ENCODE data around the gene SLC27A4. TPM values are rescaled to one million over a fixed set of nuclear protein-coding genes. Genes with fewer than 3 reads are reported as not detected.

SLC27A4 gene
- total and polyA plus RNA-seq, 10 of the 15 experiments (the other 5 are each of a cell fraction or from before 2014, with no cell fraction given), result 0.13 to 14.0 (median 7.6) TPM

DNA sequence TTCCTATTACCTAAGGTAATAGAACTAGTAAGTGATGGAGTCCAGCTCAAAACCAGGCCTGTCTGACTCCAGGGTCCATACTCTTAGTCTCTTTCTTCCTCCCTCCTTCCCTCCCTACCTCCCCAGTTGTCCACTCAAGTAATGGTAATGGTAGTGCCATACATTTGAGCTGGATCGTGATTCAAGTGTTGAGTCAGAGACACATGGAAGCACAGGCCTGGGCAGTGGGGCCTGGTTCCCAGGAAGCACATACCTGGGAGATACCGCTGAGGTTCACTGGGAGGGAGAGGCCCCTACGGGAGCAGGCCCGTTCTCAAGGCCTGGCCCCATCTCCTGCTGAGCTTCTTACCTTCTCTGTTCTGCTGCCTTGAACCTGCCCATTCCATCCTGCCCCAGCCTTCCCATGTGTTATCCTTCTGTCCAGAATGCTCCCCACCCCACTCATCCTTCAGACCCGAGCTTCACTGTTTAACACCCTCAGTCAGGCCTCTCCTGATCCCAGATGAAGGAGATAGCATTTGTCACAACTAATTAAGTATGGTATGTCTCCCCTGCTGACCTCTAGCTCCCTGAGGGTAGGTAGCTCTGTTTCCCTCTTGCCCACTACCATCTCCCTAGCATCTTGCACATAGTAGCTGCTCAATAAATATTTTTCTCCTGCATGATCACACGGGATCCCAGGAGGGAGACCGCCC lies 44.6 kb downstream of the SLC27A4 start (continued):
- TF ChIP-seq PRDM15 (CRISPR knock-in tag; IDR thresholded peaks at IDR 0.05), result no peak
- TF ChIP-seq WRNIP1 (IDR thresholded peaks at IDR 0.05; ENCODE audit: borderline replicate concordance, low read depth, low read length), result no peak

GRCh38 chr9:128385496-128386460 lies 45.5 kb downstream of the SLC27A4 start:
- ChIA-PET RAD21 (ENCODE audit: unreplicated experiment) (no interaction called here), SMC1A (ENCODE audit: uncharacterized antibody, unreplicated experiment) (no interaction called here), CTCF (interaction anchor here (1.2 kb wide), 1 partner anchor 24 kb away, joined by 4 read pairs; no protein-coding TSS in a partner anchor), POLR2A (no interaction called here)
- Histone ChIP-seq H3K4me1 (ENCODE audit: control insufficient read depth, insufficient read depth, low read length) (no peaks in the 10 kb centered on the region), H3K4me2 (ENCODE audit: control insufficient read depth, insufficient read depth) (no peak overlapping the region), H3K9ac (ENCODE audit: control insufficient read depth, insufficient read depth, low read length) (no peak overlapping the region), H3K27ac (ENCODE audit: control insufficient read depth, insufficient read depth) (no peak overlapping the region), H3K4me3 (no peak overlapping the region), H3K9me3 (replicated peaks; ENCODE audit: control insufficient read depth, insufficient read depth, low read length) (no peaks in the 10 kb centered on the region), H2AFZ (ENCODE audit: control insufficient read depth, low read depth, low read length) (no peak overlapping the region), H4K20me1 (ENCODE audit: control insufficient read depth, insufficient read depth) (no peaks in the 10 kb centered on the region), H3K79me2 (ENCODE audit: control insufficient read depth, insufficient read depth, low read length) (no peaks in the 10 kb centered on the region), H3K36me3 (ENCODE audit: control insufficient read depth in 2 of 2, insufficient read depth in 2 of 2, low read length in 1 of 2) (peaks cover 12 to 19% of the 10 kb centered on the region in 2 experiments), H3K27me3 (replicated peaks in 1 of 2; ENCODE audit: control insufficient read depth in 2 of 2, insufficient read depth in 2 of 2, low read length in 1 of 2) (no peaks in the 10 kb centered on the region)
- WGBS (ENCODE audit: insufficient coverage, insufficient replicate concordance, low lambda C conversion rate, missing lambda C conversion rate), result 83% methylated on average over 17 of the region's 18 CpGs
- in situ Hi-C loops (cut with MboI) (no loop called here), intact Hi-C loops (cut with micrococcal nuclease; ENCODE audit: unreplicated experiment) (no loop called here)
- BruUV-seq (replicated peaks), result no TSS peak
- DNase-seq (ENCODE audit: low read depth, low spot score), result no peak
- FAIRE-seq, result no peak
- no peak for ATAC-seq
- no peak for TF ChIP-seq ZSCAN29 (IDR thresholded peaks at IDR 0.05)
- TF ChIP-seq ZBED1 (IDR thresholded peaks at IDR 0.05; ENCODE audit: borderline replicate concordance), result no peak
- TF ChIP-seq NBN (IDR thresholded peaks at IDR 0.05), result no peak
- no peak for TF ChIP-seq RB1 (IDR thresholded peaks at IDR 0.05; ENCODE audit: borderline replicate concordance)
- TF ChIP-seq HDGF (IDR thresholded peaks at IDR 0.05), result no peak
- no peak for TF ChIP-seq BACH1 (IDR thresholded peaks at IDR 0.05; ENCODE audit: borderline replicate concordance)
- TF ChIP-seq FOS (IDR thresholded peaks at IDR 0.05; ENCODE audit: borderline replicate concordance, extremely low read depth, insufficient read length), result no peak
- TF ChIP-seq MXI1 (IDR thresholded peaks at IDR 0.05; ENCODE audit: low read depth, low read length), result no peak
- TF ChIP-seq FOXM1 (IDR thresholded peaks at IDR 0.05; ENCODE audit: low read depth, low read length), result no peak
- TF ChIP-seq, protein P1, sequence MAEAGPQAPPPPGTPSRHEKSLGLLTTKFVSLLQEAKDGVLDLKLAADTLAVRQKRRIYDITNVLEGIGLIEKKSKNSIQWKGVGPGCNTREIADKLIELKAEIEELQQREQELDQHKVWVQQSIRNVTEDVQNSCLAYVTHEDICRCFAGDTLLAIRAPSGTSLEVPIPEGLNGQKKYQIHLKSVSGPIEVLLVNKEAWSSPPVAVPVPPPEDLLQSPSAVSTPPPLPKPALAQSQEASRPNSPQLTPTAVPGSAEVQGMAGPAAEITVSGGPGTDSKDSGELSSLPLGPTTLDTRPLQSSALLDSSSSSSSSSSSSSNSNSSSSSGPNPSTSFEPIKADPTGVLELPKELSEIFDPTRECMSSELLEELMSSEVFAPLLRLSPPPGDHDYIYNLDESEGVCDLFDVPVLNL (IDR thresholded peaks at IDR 0.05; ENCODE audit: low read depth, low read length), result no peak
- TF ChIP-seq ZNF207 (IDR thresholded peaks at IDR 0.05; ENCODE audit: borderline replicate concordance), result no peak
- no peak for TF ChIP-seq SUZ12 (IDR thresholded peaks at IDR 0.05; ENCODE audit: unreplicated experiment)
- TF ChIP-seq ETV6 (conservative IDR thresholded peaks at IDR 0.05 in 1 of 2, IDR thresholded peaks at IDR 0.05 in 1 of 2; ENCODE audit: borderline replicate concordance in 1 of 2, low read depth in 1 of 2), result no peak
- no peak for TF ChIP-seq JUNB (IDR thresholded peaks at IDR 0.05)
- no peak for TF ChIP-seq IRF4 (IDR thresholded peaks at IDR 0.05; ENCODE audit: low read depth, low read length)
- TF ChIP-seq STAT1 (conservative IDR thresholded peaks at IDR 0.05), result no peak

Data from GM12878 (cell line).